ENCODE measurements around the gene PDZD2.

PDZD2 gene

GRCh38 chr5:31605920-31606319 is 33.0 kb upstream of the PDZD2 start:
- DNase-seq (ENCODE audit: low read depth, low spot score): no peak
- no peak overlapping the region for H3K4me3 ChIP-seq (ENCODE audit: insufficient read length, low read depth)
- H3K9me3 ChIP-seq (ENCODE audit: insufficient read depth, low read length): no peaks in the 10 kb centered on the region
- H3K9ac ChIP-seq (ENCODE audit: insufficient read length, low read depth): no peak overlapping the region
- no peaks in the 10 kb centered on the region for H3K27me3 ChIP-seq (ENCODE audit: insufficient read depth, insufficient read length)
- TF ChIP-seq SUZ12 (IDR thresholded peaks at IDR 0.05; ENCODE audit: extremely low read depth, insufficient read depth, insufficient read length) (no peak), YY1 (IDR thresholded peaks at IDR 0.05; ENCODE audit: insufficient read depth, insufficient read length) (no peak), ZNF274 (IDR thresholded peaks at IDR 0.05; ENCODE audit: low read depth, low read length) (no peak)
- no peaks in the 10 kb centered on the region for H3K4me1 ChIP-seq (ENCODE audit: insufficient read depth, insufficient read length)
- H3K36me3 ChIP-seq (ENCODE audit: insufficient read depth, insufficient read length, low read length): no peaks in the 10 kb centered on the region

GRCh38 chr5:31607546-31607945 is 31.4 kb upstream of the PDZD2 start:
- TF ChIP-seq SUZ12 (IDR thresholded peaks at IDR 0.05; ENCODE audit: extremely low read depth, insufficient read depth, insufficient read length) (no peak), YY1 (IDR thresholded peaks at IDR 0.05; ENCODE audit: insufficient read depth, insufficient read length) (no peak), ZNF274 (IDR thresholded peaks at IDR 0.05; ENCODE audit: low read depth, low read length) (no peak)
- Histone ChIP-seq H3K9ac (ENCODE audit: insufficient read length, low read depth) (no peak overlapping the region), H3K9me3 (ENCODE audit: insufficient read depth, low read length) (no peaks in the 10 kb centered on the region), H3K36me3 (ENCODE audit: insufficient read depth, insufficient read length, low read length) (no peaks in the 10 kb centered on the region), H3K4me1 (ENCODE audit: insufficient read depth, insufficient read length) (no peaks in the 10 kb centered on the region), H3K27me3 (ENCODE audit: insufficient read depth, insufficient read length) (no peaks in the 10 kb centered on the region), H3K4me3 (ENCODE audit: insufficient read length, low read depth) (no peak overlapping the region)
- no peak for DNase-seq (ENCODE audit: low read depth, low spot score)

- no peak overlapping the region for H3K4me3 ChIP-seq (ENCODE audit: insufficient read length, low read depth)
- H3K4me1 ChIP-seq (ENCODE audit: insufficient read depth, insufficient read length): peaks cover 4% of the 10 kb centered on the region
- H3K9me3 ChIP-seq (ENCODE audit: insufficient read depth, low read length): no peaks in the 10 kb centered on the region
- no peak for DNase-seq (ENCODE audit: low read depth, low spot score)
- no peaks in the 10 kb centered on the region for H3K36me3 ChIP-seq (ENCODE audit: insufficient read depth, insufficient read length, low read length)
- no peaks in the 10 kb centered on the region for H3K27me3 ChIP-seq (ENCODE audit: insufficient read depth, insufficient read length)
- TF ChIP-seq YY1 (IDR thresholded peaks at IDR 0.05; ENCODE audit: insufficient read depth, insufficient read length) (no peak), ZNF274 (IDR thresholded peaks at IDR 0.05; ENCODE audit: low read depth, low read length) (no peak), SUZ12 (IDR thresholded peaks at IDR 0.05; ENCODE audit: extremely low read depth, insufficient read depth, insufficient read length) (no peak)
- no peak overlapping the region for H3K9ac ChIP-seq (ENCODE audit: insufficient read length, low read depth)
Measured at GRCh38 chr5:31611002-31611401, 27.9 kb upstream of the PDZD2 start.

GRCh38 chr5:31613651-31614050 is 25.3 kb upstream of the PDZD2 start:
- no peaks in the 10 kb centered on the region for H3K36me3 ChIP-seq (ENCODE audit: insufficient read depth, insufficient read length, low read length)
- no peak for DNase-seq (ENCODE audit: low read depth, low spot score)
- H3K9me3 ChIP-seq (ENCODE audit: insufficient read depth, low read length): no peaks in the 10 kb centered on the region
- no peak overlapping the region for H3K9ac ChIP-seq (ENCODE audit: insufficient read length, low read depth)
- H3K4me1 ChIP-seq (ENCODE audit: insufficient read depth, insufficient read length): peaks cover 6% of the 10 kb centered on the region
- H3K4me3 ChIP-seq (ENCODE audit: insufficient read length, low read depth): no peak overlapping the region
- no peaks in the 10 kb centered on the region for H3K27me3 ChIP-seq (ENCODE audit: insufficient read depth, insufficient read length)
- TF ChIP-seq SUZ12 (IDR thresholded peaks at IDR 0.05; ENCODE audit: extremely low read depth, insufficient read depth, insufficient read length): no peak
- no peak for TF ChIP-seq YY1 (IDR thresholded peaks at IDR 0.05; ENCODE audit: insufficient read depth, insufficient read length)
- no peak for TF ChIP-seq ZNF274 (IDR thresholded peaks at IDR 0.05; ENCODE audit: low read depth, low read length)

- Histone ChIP-seq H3K9ac (ENCODE audit: insufficient read length, low read depth) (no peak overlapping the region), H3K9me3 (ENCODE audit: insufficient read depth, low read length) (no peaks in the 10 kb centered on the region), H3K36me3 (ENCODE audit: insufficient read depth, insufficient read length, low read length) (no peaks in the 10 kb centered on the region), H3K4me1 (ENCODE audit: insufficient read depth, insufficient read length) (peaks cover 6% of the 10 kb centered on the region), H3K27me3 (ENCODE audit: insufficient read depth, insufficient read length) (no peaks in the 10 kb centered on the region), H3K4me3 (ENCODE audit: insufficient read length, low read depth) (no peak overlapping the region)
- TF ChIP-seq ZNF274 (IDR thresholded peaks at IDR 0.05; ENCODE audit: low read depth, low read length) (no peak), YY1 (IDR thresholded peaks at IDR 0.05; ENCODE audit: insufficient read depth, insufficient read length) (no peak), SUZ12 (IDR thresholded peaks at IDR 0.05; ENCODE audit: extremely low read depth, insufficient read depth, insufficient read length) (no peak)
- no peak for DNase-seq (ENCODE audit: low read depth, low spot score)
Measured at GRCh38 chr5:31614151-31615020, 24.5 kb upstream of the PDZD2 start.

DNA sequence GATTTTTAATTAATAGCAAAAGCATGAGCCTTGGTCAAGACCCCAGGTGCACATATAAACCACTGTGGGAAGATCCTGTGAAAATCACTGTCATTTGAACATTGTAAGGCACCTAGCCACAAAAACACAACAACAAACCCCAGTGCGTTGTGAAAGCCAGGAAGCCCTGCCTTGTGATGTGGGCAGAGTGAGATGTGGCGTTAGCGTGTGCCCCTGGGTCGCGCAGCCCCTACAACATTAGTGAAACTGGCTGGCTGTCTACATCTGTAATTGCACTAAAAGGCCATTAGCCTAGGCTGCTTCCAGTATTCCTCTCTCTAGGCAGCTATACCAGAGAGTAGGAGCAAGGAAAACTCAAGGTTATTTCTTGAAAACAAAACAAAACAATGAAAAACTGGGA is 21.1 kb upstream of the PDZD2 start:
- Histone ChIP-seq H3K4me1 (ENCODE audit: insufficient read depth, insufficient read length) (peaks cover 6% of the 10 kb centered on the region), H3K9ac (ENCODE audit: insufficient read length, low read depth) (no peak overlapping the region), H3K27me3 (ENCODE audit: insufficient read depth, insufficient read length) (no peaks in the 10 kb centered on the region), H3K36me3 (ENCODE audit: insufficient read depth, insufficient read length, low read length) (no peaks in the 10 kb centered on the region), H3K9me3 (ENCODE audit: insufficient read depth, low read length) (no peaks in the 10 kb centered on the region), H3K4me3 (ENCODE audit: insufficient read length, low read depth) (no peak overlapping the region)
- no peak for DNase-seq (ENCODE audit: low read depth, low spot score)
- TF ChIP-seq SUZ12 (IDR thresholded peaks at IDR 0.05; ENCODE audit: extremely low read depth, insufficient read depth, insufficient read length) (no peak), YY1 (IDR thresholded peaks at IDR 0.05; ENCODE audit: insufficient read depth, insufficient read length) (no peak), ZNF274 (IDR thresholded peaks at IDR 0.05; ENCODE audit: low read depth, low read length) (no peak)

DNA sequence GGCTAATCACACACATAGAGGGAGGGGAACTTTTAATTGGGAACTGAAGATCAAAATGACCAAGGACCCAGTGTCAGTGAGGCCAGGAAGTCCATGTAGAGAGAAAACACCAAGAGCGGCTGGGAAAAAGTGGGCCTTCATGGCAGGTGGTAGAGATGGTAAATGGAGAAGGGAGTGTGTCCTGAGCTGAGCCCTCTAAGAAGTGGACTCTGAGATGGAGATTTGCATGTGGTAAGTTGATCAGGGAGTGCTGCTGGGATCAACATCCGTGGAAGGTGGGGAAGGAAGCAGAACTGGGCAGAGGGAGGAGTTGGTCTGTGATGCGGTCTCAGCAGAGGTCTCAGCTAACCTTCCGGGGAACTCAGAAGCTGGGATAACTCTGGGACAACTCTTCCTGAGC is 18.9 kb upstream of the PDZD2 start:
- Histone ChIP-seq H3K9me3 (ENCODE audit: insufficient read depth, low read length) (no peaks in the 10 kb centered on the region), H3K36me3 (ENCODE audit: insufficient read depth, insufficient read length, low read length) (no peaks in the 10 kb centered on the region), H3K4me1 (ENCODE audit: insufficient read depth, insufficient read length) (peaks cover 2% of the 10 kb centered on the region), H3K27me3 (ENCODE audit: insufficient read depth, insufficient read length) (no peaks in the 10 kb centered on the region), H3K9ac (ENCODE audit: insufficient read length, low read depth) (no peak overlapping the region), H3K4me3 (ENCODE audit: insufficient read length, low read depth) (no peak overlapping the region)
- TF ChIP-seq YY1 (IDR thresholded peaks at IDR 0.05; ENCODE audit: insufficient read depth, insufficient read length) (no peak), ZNF274 (IDR thresholded peaks at IDR 0.05; ENCODE audit: low read depth, low read length) (no peak), SUZ12 (IDR thresholded peaks at IDR 0.05; ENCODE audit: extremely low read depth, insufficient read depth, insufficient read length) (no peak)
- no peak for DNase-seq (ENCODE audit: low read depth, low spot score)

All from NT2/D1 (cell line).